Activated T-helper 9 cell treated with anti-CD3 and anti-CD28 coated beads, Interleukin-2, amount 50 U/mL, for 16 hours (primary cell): ENCODE data around the gene ADAM11.
A peak's percentile ranks its signal among the peaks of the same experiment; 100 is the strongest.

Experiments
- DNase-seq: peaks from one replicate; pipeline ENCODE4 v3.0.0-alpha.2; 2020; ENCODE audit warnings: low read depth

The ADAM11 gene

GRCh38 chr17:44775838-44776621, 17.2 kb downstream of the ADAM11 start:
- no peak for DNase-seq

- no peak for DNase-seq
These were observed 18.0 kb downstream of the ADAM11 start for GRCh38 chr17:44776628-44777393.

GRCh38 chr17:44777394-44778348, 18.9 kb downstream of the ADAM11 start:
- DNase-seq, result no peak

GRCh38 chr17:44778656-44779210, 19.9 kb downstream of the ADAM11 start:
- DNase-seq, result no peak

GRCh38 chr17:44779211-44780025, 20.6 kb downstream of the ADAM11 start:
- peak; percentile 67 for DNase-seq

GRCh38 chr17:44780161-44780560, 21.4 kb downstream of the ADAM11 start:
- DNase-seq, result no peak

- no peak for DNase-seq
These were observed 22.2 kb downstream of the ADAM11 start for GRCh38 chr17:44780845-44781480.

- no peak for DNase-seq
These were observed 22.9 kb downstream of the ADAM11 start for GRCh38 chr17:44781551-44782325.

GRCh38 chr17:44782326-44782850, 23.6 kb downstream of the ADAM11 start:
- DNase-seq, result no peak

GRCh38 chr17:44785921-44786320, 27.1 kb downstream of the ADAM11 start:
- DNase-seq, result no peak

GRCh38 chr17:44786551-44787081, 27.8 kb downstream of the ADAM11 start:
- no peak for DNase-seq

- DNase-seq, result no peak
These were observed 28.6 kb downstream of the ADAM11 start for GRCh38 chr17:44787271-44787940.

GRCh38 chr17:44788139-44788538, 29.4 kb downstream of the ADAM11 start:
- no peak for DNase-seq

GRCh38 chr17:44792276-44792675, 33.5 kb downstream of the ADAM11 start:
- no peak for DNase-seq

GRCh38 chr17:44793885-44794842, 35.4 kb downstream of the ADAM11 start:
- DNase-seq, result no peak

GRCh38 chr17:44794851-44795413, 36.1 kb downstream of the ADAM11 start:
- DNase-seq, result no peak

GRCh38 chr17:44795421-44795820, 36.6 kb downstream of the ADAM11 start:
- DNase-seq, result no peak
